A673 (cell line): ENCODE measurements around the gene TNIP1. TPM values are rescaled to one million over a fixed set of nuclear protein-coding genes. Genes with fewer than 3 reads are reported as not detected.

Experiments
- BruUV-seq: library from RNA; stranded (reverse); fragments of 400-500 nt; replicated peaks from 2 replicates; lab custom pipeline; 2021; lab: Mats Ljungman, UMichigan
- CTCF ChIA-PET: fragments of 300-600 bp; sonication (Branson Sonifier 250); formaldehyde crosslinking; loops from one replicate; lab custom pipeline; 2022; ENCODE audit warnings: antibody characterized with exemption; lab: Charles Lee
- POLR2A ChIA-PET: fragments of 300-600 bp; sonication (Branson Sonifier 250); formaldehyde crosslinking; loops from one replicate; lab custom pipeline; 2022; ENCODE audit warnings: antibody characterized with exemption; ENCODE audit not compliant: low non-redundant PET; lab: Charles Lee
- DNase-seq: peaks from one replicate; pipeline ENCODE4 v3.0.0-alpha.2; 2015; ENCODE audit warnings: low spot score
- H3K27ac ChIP-seq: fragments of 200-600 bp; sonication (generic); 2 replicates; pipeline ENCODE4 v1.5.1; 2016; ENCODE audit warnings: mixed run types, low read depth, mild to moderate bottlenecking, mixed read lengths, antibody characterized with exemption, low read length; ENCODE audit not compliant: poor library complexity, severe bottlenecking
- H3K27me3 ChIP-seq: fragments of 200-600 bp; sonication (generic); replicated peaks from 2 replicates; pipeline ENCODE4 v1.6.1; 2017; ENCODE audit warnings: mixed run types, low read depth, mild to moderate bottlenecking, mixed read lengths, antibody characterized with exemption, low read length; ENCODE audit not compliant: insufficient read depth, poor library complexity
- H3K36me3 ChIP-seq: fragments of 200-600 bp; sonication (generic); 2 replicates; pipeline ENCODE4 v1.6.1; 2016; ENCODE audit warnings: mixed run types, mild to moderate bottlenecking, mixed read lengths, antibody characterized with exemption, low read length; ENCODE audit not compliant: insufficient read depth, poor library complexity, severe bottlenecking
- H3K4me1 ChIP-seq: fragments of 200-600 bp; sonication (generic); 2 replicates; pipeline ENCODE4 v1.6.1; 2017; ENCODE audit warnings: mixed run types, mild to moderate bottlenecking, mixed read lengths, antibody characterized with exemption, low read length; ENCODE audit not compliant: insufficient read depth, poor library complexity, severe bottlenecking
- H3K4me3 ChIP-seq: fragments of 200-600 bp; sonication (generic); 2 replicates; pipeline ENCODE4 v1.5.1; 2016; ENCODE audit warnings: low read depth, mixed run types, mild to moderate bottlenecking, mixed read lengths, low read length; ENCODE audit not compliant: poor library complexity, severe bottlenecking
- H3K9me3 ChIP-seq: fragments of 200-600 bp; sonication (generic); 2 replicates; pipeline ENCODE4 v1.6.1; 2016; ENCODE audit warnings: mixed run types, low read depth, mild to moderate bottlenecking, mixed read lengths, antibody characterized with exemption, low read length; ENCODE audit not compliant: poor library complexity, severe bottlenecking
- CTCF ChIP-seq: fragments of 300-800, 200-600 bp; sonication (generic); conservative IDR thresholded peaks from 2 replicates; pipeline ENCODE4 v1.5.1; 2017; ENCODE audit warnings: low read depth, mild to moderate bottlenecking, antibody characterized with exemption, low read length, moderate library complexity, mixed read lengths
- EZH2 ChIP-seq: fragments of 200-600 bp; sonication (generic); IDR thresholded peaks from 2 replicates; pipeline ENCODE4 v1.6.1; 2017; ENCODE audit warnings: borderline replicate concordance, low read depth, mild to moderate bottlenecking, mixed read lengths, antibody characterized with exemption, low read length; ENCODE audit not compliant: poor library complexity, severe bottlenecking
- intact Hi-C: fragments of 100-400 bp; cut with micrococcal nuclease; formaldehyde crosslinking; loops from one replicate; pipeline ENCODE4 v1.10.0; 2022; ENCODE audit not compliant: unreplicated experiment
- total RNA-seq: library from RNA; stranded (reverse); gene quantifications from 2 replicates; pipeline ENCODE4 v1.2.3, GENCODE V29; 2021

The TNIP1 gene
- total RNA-seq, 1 experiment from 2014 or later = 33.3 TPM

- no peaks in the 10 kb centered on the region for H3K36me3 ChIP-seq
- H3K4me3 ChIP-seq = no peak overlapping the region
- intact Hi-C loops = no loop called here
- CTCF ChIA-PET = no interaction called here
- H3K9me3 ChIP-seq = no peaks in the 10 kb centered on the region
- no peaks in the 10 kb centered on the region for H3K27me3 ChIP-seq
- no peaks in the 10 kb centered on the region for H3K4me1 ChIP-seq
- POLR2A ChIA-PET = interaction anchor here (0.7 kb wide), 1 partner anchor 203 kb away, joined by 3 read pairs; no protein-coding TSS in a partner anchor
- DNase-seq = no peak
- BruUV-seq = no TSS peak
- H3K27ac ChIP-seq = no peak overlapping the region
- TF ChIP-seq CTCF = no peak
Measured at GRCh38 chr5:151012862-151013261, 68.0 kb downstream of the TNIP1 start.

GRCh38 chr5:151008906-151009305, 71.9 kb downstream of the TNIP1 start:
- ChIA-PET CTCF (no interaction called here), POLR2A (no interaction called here)
- Histone ChIP-seq H3K36me3 (no peaks in the 10 kb centered on the region), H3K4me1 (no peaks in the 10 kb centered on the region), H3K4me3 (no peak overlapping the region), H3K9me3 (no peaks in the 10 kb centered on the region), H3K27me3 (no peaks in the 10 kb centered on the region), H3K27ac (no peak overlapping the region)
- BruUV-seq = no TSS peak
- TF ChIP-seq CTCF (no peak), EZH2 (no peak)
- intact Hi-C loops = loop anchor here (10.0 kb wide), 1 partner anchor 236 kb away; no protein-coding TSS in a partner anchor
- no peak for DNase-seq

- no TSS peak for BruUV-seq
- DNase-seq = no peak
- H3K27me3 ChIP-seq = no peaks in the 10 kb centered on the region
- no peak overlapping the region for H3K27ac ChIP-seq
- intact Hi-C loops = loop anchor here (10.0 kb wide), 1 partner anchor 237 kb away; no protein-coding TSS in a partner anchor
- POLR2A ChIA-PET = no interaction called here
- H3K4me1 ChIP-seq = no peaks in the 10 kb centered on the region
- H3K4me3 ChIP-seq = no peak overlapping the region
- CTCF ChIA-PET = no interaction called here
- no peaks in the 10 kb centered on the region for H3K36me3 ChIP-seq
- H3K9me3 ChIP-seq = no peaks in the 10 kb centered on the region
- TF ChIP-seq EZH2 (no peak), CTCF (no peak)
Measured at GRCh38 chr5:151008210-151008491, 72.7 kb downstream of the TNIP1 start.
